Measurements from ENCODE around the gene GPR84.

GPR84 gene

GRCh38 chr12:54341378-54342300, 22.6 kb downstream of the GPR84 start:
- TF ChIP-seq CTCF (IDR thresholded peaks at IDR 0.05; ENCODE audit: control extremely low read depth, extremely low read depth, low read depth, missing control alignments) = no peak
- ChIA-PET POLR2A (interaction anchor here (1.0 kb wide), 1 partner anchor 17 kb away, joined by 3 read pairs; the partner anchor contains the start of gene COPZ1), CTCF (interaction anchor here (0.6 to 2.8 kb wide), 10 partner anchors 9 to 125 kb away, joined by 3 to 15 read pairs (median 4); partner anchors contain the start of genes COPZ1 and HNRNPA1)
- DNase-seq (ENCODE audit: extremely low spot score) = no peak

GRCh38 chr12:54340846-54341245, 23.4 kb downstream of the GPR84 start:
- CTCF ChIA-PET = interaction anchor here (0.8 to 2.8 kb wide), 7 partner anchors 8 to 124 kb away, joined by 3 to 10 read pairs (median 4); partner anchors contain the start of gene HNRNPA1
- DNase-seq (ENCODE audit: extremely low spot score) = no peak
- POLR2A ChIA-PET = interaction anchor here (1.0 kb wide), 1 partner anchor 16 kb away, joined by 3 read pairs; the partner anchor contains the start of gene COPZ1

GRCh38 chr12:54338698-54339296, 25.5 kb downstream of the GPR84 start:
- no peak for DNase-seq (ENCODE audit: extremely low spot score)
- POLR2A ChIA-PET = no interaction called here
- CTCF ChIA-PET = interaction anchor here (2.8 to 7.4 kb wide), 3 partner anchors 6 to 45 kb away, joined by 11 to 46 read pairs (median 44); no protein-coding TSS in a partner anchor

More at GRCh38 chr12:54340846-54341245, 23.4 kb downstream of the GPR84 start:
- TF ChIP-seq CTCF (IDR thresholded peaks at IDR 0.05; ENCODE audit: control extremely low read depth, extremely low read depth, low read depth, missing control alignments) = no peak

GRCh38 chr12:54337854-54338650, 26.2 kb downstream of the GPR84 start:
- CTCF ChIA-PET = interaction anchor here (0.8 to 7.6 kb wide), 19 partner anchors 7 to 86 kb away, joined by 3 to 64 read pairs (median 9); partner anchors contain the start of gene COPZ1
- POLR2A ChIA-PET = no interaction called here
- DNase-seq (ENCODE audit: extremely low spot score) = no peak
- TF ChIP-seq CTCF (IDR thresholded peaks at IDR 0.05; ENCODE audit: control extremely low read depth, extremely low read depth, low read depth, missing control alignments) = no peak

More at GRCh38 chr12:54338698-54339296, 25.5 kb downstream of the GPR84 start:
- TF ChIP-seq CTCF (IDR thresholded peaks at IDR 0.05; ENCODE audit: control extremely low read depth, extremely low read depth, low read depth, missing control alignments) = no peak

GRCh38 chr12:54337280-54337842, 26.9 kb downstream of the GPR84 start:
- no peak for TF ChIP-seq CTCF (IDR thresholded peaks at IDR 0.05; ENCODE audit: control extremely low read depth, extremely low read depth, low read depth, missing control alignments)
- ChIA-PET POLR2A (no interaction called here), CTCF (interaction anchor here (0.8 to 7.6 kb wide), 22 partner anchors 8 to 86 kb away, joined by 3 to 64 read pairs (median 6); partner anchors contain the start of gene COPZ1)
- no peak for DNase-seq (ENCODE audit: extremely low spot score)

Measured in GM10248 (cell line).